GM12878 (cell line): ENCODE data around the gene NASP. TPM values are rescaled to one million over a fixed set of nuclear protein-coding genes. Genes with fewer than 3 reads are reported as not detected.

ENCODE experiments used
- ATAC-seq: fragments of 200-7000 bp; cut with Tn5 transposase; 3 replicates; pipeline ENCODE4 v1.9.1; 2020; ENCODE audit warnings: mild to moderate bottlenecking, moderate library complexity
- BruUV-seq: library from RNA; stranded (reverse); fragments of 400-500 nt; replicated peaks from 2 replicates; lab custom pipeline; 2021; lab: Mats Ljungman, UMichigan
- CTCF ChIA-PET: fragments of 300-600 bp; sonication (Branson Sonifier 250); formaldehyde crosslinking; extraction: SDS; loops from one replicate; lab custom pipeline; 2021; ENCODE audit warnings: inconsistent platforms; lab: Yijun Ruan, JAX
- POLR2A ChIA-PET: fragments of 350-600 bp; formaldehyde crosslinking; extraction: SDS; loops from one replicate; lab custom pipeline; 2021; ENCODE audit warnings: inconsistent platforms; lab: Charles Lee
- RAD21 ChIA-PET: fragments of 300-600 bp; sonication (Branson Sonifier 250); formaldehyde crosslinking; loops from one replicate; lab custom pipeline; 2023; ENCODE audit warnings: antibody characterized with exemption; ENCODE audit not compliant: unreplicated experiment; lab: Charles Lee
- SMC1A ChIA-PET: fragments of 300-600 bp; sonication (Branson Sonifier 250); formaldehyde crosslinking; loops from one replicate; lab custom pipeline; 2023; ENCODE audit not compliant: unreplicated experiment, uncharacterized antibody; lab: Charles Lee
- DNase-seq: peaks from one replicate; pipeline ENCODE4 v3.0.0-alpha.2; 2011; ENCODE audit warnings: low read depth, low spot score
- FAIRE-seq: peaks from 3 replicates; lab custom pipeline; 2011; peaks lifted over from hg19 to GRCh38; lab: Jason Lieb, UNC
- H2AFZ ChIP-seq: 2 replicates; pipeline ENCODE4 v1.6.0; 2011; ENCODE audit warnings: low read depth, low read length, control low read depth; ENCODE audit not compliant: control insufficient read depth
- H3K27ac ChIP-seq: 2 replicates; pipeline ENCODE4 v1.5.1; 2011; ENCODE audit warnings: control low read depth; ENCODE audit not compliant: control insufficient read depth, insufficient read depth
- H3K27me3 ChIP-seq, 2 experiments: replicated peaks in 1 of 2; 2 replicates each; pipeline versions ENCODE4 v1.6.0 to v1.6.1; 2011; ENCODE audit warnings: low read length in 1 of 2; ENCODE audit not compliant: control insufficient read depth in 2 of 2, insufficient read depth in 2 of 2
- H3K36me3 ChIP-seq, 2 experiments: 2 replicates each; pipeline ENCODE4 v1.5.1; 2011; ENCODE audit warnings: low read length in 1 of 2; ENCODE audit not compliant: control insufficient read depth in 2 of 2, insufficient read depth in 2 of 2
- H3K4me1 ChIP-seq: 2 replicates; pipeline ENCODE4 v1.6.1; 2011; ENCODE audit warnings: mild to moderate bottlenecking, low read length, moderate library complexity, mixed read lengths; ENCODE audit not compliant: control insufficient read depth, insufficient read depth
- H3K4me2 ChIP-seq: 2 replicates; pipeline ENCODE4 v1.6.0; 2011; ENCODE audit warnings: control low read depth; ENCODE audit not compliant: control insufficient read depth, insufficient read depth
- H3K4me3 ChIP-seq: fragments of 200-600 bp; sonication (generic); 2 replicates; pipeline ENCODE4 v1.5.1; 2016
- H3K79me2 ChIP-seq: 2 replicates; pipeline ENCODE4 v1.6.0; 2011; ENCODE audit warnings: low read length; ENCODE audit not compliant: control insufficient read depth, insufficient read depth
- H3K9ac ChIP-seq: 2 replicates; pipeline ENCODE4 v1.8.0; 2011; ENCODE audit warnings: low read length, control low read depth, mixed read lengths; ENCODE audit not compliant: control insufficient read depth, insufficient read depth
- H3K9me3 ChIP-seq: replicated peaks from 3 replicates; pipeline ENCODE4 v1.5.1; 2011; ENCODE audit warnings: mild to moderate bottlenecking, low read length; ENCODE audit not compliant: control insufficient read depth, insufficient read depth
- H4K20me1 ChIP-seq: 2 replicates; pipeline ENCODE4 v1.6.0; 2011; ENCODE audit not compliant: control insufficient read depth, insufficient read depth
- MEF2A ChIP-seq: IDR thresholded peaks from 2 replicates; pipeline ENCODE4 v1.6.1; 2011; ENCODE audit warnings: low read depth, mild to moderate bottlenecking, low read length, moderate library complexity; ENCODE audit not compliant: insufficient read depth
- RFX5 ChIP-seq: IDR thresholded peaks from 2 replicates; pipeline ENCODE4 v1.6.1; 2011; ENCODE audit warnings: low read depth, low read length, improper control_type of control experiment
- SP1 ChIP-seq: IDR thresholded peaks from one replicate; pipeline ENCODE4 v1.6.1; 2011; ENCODE audit warnings: low read depth, low read length
- SPI1 ChIP-seq: IDR thresholded peaks from 2 replicates; pipeline ENCODE4 v1.6.1; 2011; ENCODE audit warnings: low read depth, mild to moderate bottlenecking, low read length, moderate library complexity, borderline replicate concordance; ENCODE audit not compliant: insufficient read depth
- STAT1 ChIP-seq: fragments of 450-650 bp; conservative IDR thresholded peaks from 2 replicates; pipeline ENCODE4 v1.6.1; 2014; ENCODE audit warnings: antibody characterized with exemption, mild to moderate bottlenecking
- USF1 ChIP-seq: IDR thresholded peaks from 2 replicates; pipeline ENCODE4 v1.6.1; 2011; ENCODE audit warnings: borderline replicate concordance, low read depth, mild to moderate bottlenecking, moderate library complexity, mixed read lengths, low read length; ENCODE audit not compliant: insufficient read depth; ENCODE audit errors: extremely low read length
- YBX1 ChIP-seq: fragments of 450-650 bp; IDR thresholded peaks from 2 replicates; pipeline ENCODE4 v1.6.1; 2016; ENCODE audit warnings: antibody characterized with exemption
- ZNF274 ChIP-seq: IDR thresholded peaks from one replicate; pipeline ENCODE4 v1.8.0; 2011; ENCODE audit not compliant: insufficient read length, insufficient read depth
- WGBS: methylation state at CpG from one replicate; pipeline ENCODE4 v1.1.6; 2016; ENCODE audit warnings: low lambda C conversion rate; ENCODE audit not compliant: insufficient replicate concordance, insufficient coverage; ENCODE audit errors: missing lambda C conversion rate; 5-methylcytosine and 5-hydroxymethylcytosine counted together
- in situ Hi-C: fragments of 300-500 bp; cut with MboI; formaldehyde crosslinking; loops from 9 replicates; pipeline ENCODE4 v1.14.3; 2018; ENCODE audit warnings: mixed read lengths
- intact Hi-C: fragments of 100-400 bp; cut with micrococcal nuclease; formaldehyde crosslinking; loops from one replicate; pipeline ENCODE4 v1.14.2; 2022; ENCODE audit not compliant: unreplicated experiment
- polyA plus RNA-seq, 11 experiments: library from polyadenylated mRNA; depleted of rRNA in 4 of 11; unstranded in 6 of 11; stranded (reverse) in 5 of 11; fragments of >200 nt; fragmentation: Nextera tagmentation in 4 of 11; fragmentation: Illumina TruSeq in 1 of 11; extraction: Ambion mirVana in 4 of 11; extraction: Trizol in 1 of 11; gene quantifications; 1 replicate in 1 of 11; 2 replicates in 10 of 11; pipeline versions ENCODE4 v1.2.1 to v1.2.3, GENCODE V29; 2011 to 2016; ENCODE audit warnings: inconsistent platforms in 2 of 11, missing spikeins in 2 of 11, low read depth in 1 of 11
- total RNA-seq, 4 experiments: library from RNA; depleted of rRNA in 3 of 4; stranded (reverse); fragments of >200 nt in 3 of 4; fragmentation: Illumina TruSeq in 1 of 4; extraction: Trizol in 1 of 4; gene quantifications; 2 replicates each; pipeline versions ENCODE4 v1.2.1 to v1.2.3, GENCODE V29; 2013 to 2021

Gene NASP
- total and polyA plus RNA-seq, 10 of the 15 experiments (the other 5 are each of a cell fraction or from before 2014, with no cell fraction given) = 111 to 321 (median 205) TPM

GRCh38 chr1:45551684-45552083 is 32.2 kb upstream of the NASP start:
- POLR2A ChIA-PET = interaction anchor here (0.9 to 6.4 kb wide), 8 partner anchors 9 to 212 kb away, joined by 3 to 105 read pairs (median 8); partner anchors contain the start of genes CCDC163, MMACHC, MUTYH and NASP
- SMC1A ChIA-PET = interaction anchor here (0.7 to 3.4 kb wide), 19 partner anchors 8 to 137 kb away, joined by 3 to 22 read pairs (median 6); partner anchors contain the start of genes CCDC163, MMACHC, PRDX1 and TESK2
- RAD21 ChIA-PET = interaction anchor here (0.6 to 1.8 kb wide), 12 partner anchors 17 to 134 kb away, joined by 3 to 20 read pairs (median 7); partner anchors contain the start of genes CCDC163, GPBP1L1, MMACHC and NASP
- H3K27ac ChIP-seq = peak overlapping the region; percentile 91
- ATAC-seq = no peak
- no peak overlapping the region for H2AFZ ChIP-seq
- CTCF ChIA-PET = interaction anchor here (0.9 to 5.7 kb wide), 8 partner anchors 8 to 192 kb away, joined by 3 to 48 read pairs (median 6); partner anchors contain the start of genes CCDC163, MMACHC and PRDX1
- peak overlapping the region; percentile 82 for H3K4me2 ChIP-seq
- H3K9me3 ChIP-seq = no peaks in the 10 kb centered on the region; the same call in 1 of the 3 replicates
- H3K27me3 ChIP-seq = no peaks in the 10 kb centered on the region
- BruUV-seq = no TSS peak
- peak overlapping the region; percentile 87 for H3K4me3 ChIP-seq
- TF ChIP-seq USF1 = no peak
- no peak for TF ChIP-seq SP1
- TF ChIP-seq YBX1 = no peak
- TF ChIP-seq SPI1 = peak; percentile 40; the same call in 1 of the 2 replicates
- TF ChIP-seq STAT1 = no peak
- no peak for TF ChIP-seq MEF2A
- no peak for TF ChIP-seq ZNF274
- TF ChIP-seq RFX5 = no peak
- TF ChIP-seq, all 136 proteins: peak for 1
- peaks cover 9% of the 10 kb centered on the region for H3K4me1 ChIP-seq
- peaks cover 0 to 12% of the 10 kb centered on the region in 2 experiments; a peak in 2 of 4 replicates for H3K36me3 ChIP-seq
- no peak for FAIRE-seq
- no peaks in the 10 kb centered on the region for H4K20me1 ChIP-seq
- peaks cover 40% of the 10 kb centered on the region for H3K79me2 ChIP-seq
- intact Hi-C loops (loop anchor here (5.0 kb wide), 1 partner anchor 49 kb away; the partner anchor contains the start of genes CCDC163 and MMACHC), in situ Hi-C loops (no loop called here)
- 2% methylated on average over 3 of the region's 3 CpGs for WGBS
- peak overlapping the region; percentile 94 for H3K9ac ChIP-seq
- no peak for DNase-seq
